GM11168 (cell line): ENCODE results near the gene CRYZL1.

Experiments used
- in situ Hi-C: fragments of 300-500 bp; cut with MboI; formaldehyde crosslinking; loops from one replicate; pipeline ENCODE4 v1.12.0; 2022; ENCODE audit warnings: low sequenced_read_pairs; ENCODE audit not compliant: unreplicated experiment

Gene CRYZL1

DNA sequence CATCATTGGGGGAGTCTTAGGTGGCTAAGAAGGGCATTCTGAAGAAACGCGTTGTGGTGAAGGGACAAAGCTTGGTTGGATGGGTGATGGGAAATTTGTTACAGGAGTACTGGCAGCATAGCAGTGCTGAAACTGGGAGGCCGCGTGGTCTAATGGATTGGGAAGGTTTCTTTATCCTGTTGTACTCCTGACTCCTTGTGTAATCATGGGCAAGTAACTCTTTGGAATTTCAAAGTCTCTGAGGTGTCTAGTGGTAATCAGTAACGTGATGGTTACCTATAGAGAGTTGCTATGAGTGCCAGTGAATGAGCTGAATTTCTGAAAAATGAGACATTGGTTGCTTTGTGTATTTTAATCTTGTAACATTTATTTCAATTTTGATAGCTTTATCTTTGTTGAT is 71.5 kb downstream of the CRYZL1 start:
- in situ Hi-C loops, result no loop called here

GRCh38 chr21:33568448-33568847 is 73.1 kb downstream of the CRYZL1 start:
- in situ Hi-C loops, result no loop called here

DNA sequence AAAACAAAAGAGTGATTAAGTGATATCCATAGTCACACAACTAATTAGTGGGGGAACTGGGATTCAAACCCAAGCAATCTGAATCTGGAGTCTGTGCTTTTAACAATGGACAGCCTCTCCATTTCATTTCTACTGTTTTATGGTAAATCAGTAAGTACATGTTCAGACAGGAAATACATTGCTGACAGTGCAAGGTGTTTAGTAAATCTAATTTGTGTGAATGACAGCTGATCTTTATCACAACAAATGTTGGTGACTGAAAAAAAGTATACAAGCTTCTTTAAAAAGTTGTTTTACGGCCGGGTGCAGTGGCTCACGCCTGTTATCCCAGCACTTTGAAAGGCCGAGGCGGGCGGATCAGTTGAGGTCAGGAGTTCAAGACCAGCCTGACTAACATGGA is 73.6 kb downstream of the CRYZL1 start:
- in situ Hi-C loops, result no loop called here

DNA sequence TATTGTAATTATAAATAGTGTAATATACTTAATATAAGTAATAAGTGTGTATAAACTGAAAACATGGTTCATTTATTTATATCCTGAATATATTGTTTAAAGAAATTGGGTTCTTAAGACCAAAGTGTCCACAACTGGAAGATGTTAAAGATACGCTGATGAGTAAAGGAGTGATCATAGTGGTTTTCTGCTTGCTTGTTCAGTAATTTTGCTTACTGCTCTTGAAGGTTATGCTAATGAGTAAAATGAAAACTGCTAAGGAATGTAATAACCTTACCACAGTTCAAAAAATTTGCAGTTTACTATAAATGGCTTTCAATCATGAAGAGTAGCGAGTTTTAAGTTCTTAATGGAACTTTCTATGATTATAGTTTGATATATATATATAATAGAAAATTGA is 75.0 kb downstream of the CRYZL1 start:
- in situ Hi-C loops, result no loop called here

DNA sequence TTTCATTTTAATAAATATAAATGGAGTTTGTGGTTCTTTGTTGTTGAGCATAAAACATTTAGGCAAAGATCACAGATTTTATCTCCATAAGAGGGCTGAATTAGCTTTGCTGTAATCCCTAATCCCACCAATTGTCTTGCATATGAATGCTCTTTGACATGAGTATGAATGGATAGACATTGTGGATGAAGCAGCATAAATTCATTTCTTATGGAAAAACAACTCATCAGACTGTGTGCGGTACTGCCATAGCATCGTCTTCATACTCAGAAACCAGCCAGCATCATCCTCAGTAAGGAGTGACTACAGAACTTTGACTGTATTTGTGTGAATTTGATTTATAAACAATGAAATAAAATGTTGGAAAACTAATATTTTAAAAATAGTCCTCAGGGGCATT is 79.2 kb downstream of the CRYZL1 start:
- in situ Hi-C loops, result no loop called here

DNA sequence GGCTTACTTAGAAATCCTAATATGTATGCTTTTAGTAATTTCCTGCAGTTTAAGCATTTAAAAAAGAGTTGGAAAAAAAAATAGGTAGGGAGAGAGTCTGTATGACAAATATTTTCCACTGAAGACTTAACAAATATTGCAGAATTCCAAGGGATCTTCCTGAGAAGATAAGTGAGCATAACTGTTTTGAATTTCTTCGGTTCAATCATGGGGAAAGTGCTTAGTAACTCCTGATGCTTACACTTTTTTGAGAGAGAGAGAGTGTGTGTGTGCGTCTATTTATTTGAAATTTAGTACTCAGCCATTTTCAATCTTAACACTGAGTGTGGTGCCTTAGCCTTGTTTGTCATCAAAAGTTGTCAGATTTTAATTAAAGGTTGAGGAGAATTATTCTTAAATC is 80.2 kb downstream of the CRYZL1 start:
- in situ Hi-C loops, result no loop called here

DNA sequence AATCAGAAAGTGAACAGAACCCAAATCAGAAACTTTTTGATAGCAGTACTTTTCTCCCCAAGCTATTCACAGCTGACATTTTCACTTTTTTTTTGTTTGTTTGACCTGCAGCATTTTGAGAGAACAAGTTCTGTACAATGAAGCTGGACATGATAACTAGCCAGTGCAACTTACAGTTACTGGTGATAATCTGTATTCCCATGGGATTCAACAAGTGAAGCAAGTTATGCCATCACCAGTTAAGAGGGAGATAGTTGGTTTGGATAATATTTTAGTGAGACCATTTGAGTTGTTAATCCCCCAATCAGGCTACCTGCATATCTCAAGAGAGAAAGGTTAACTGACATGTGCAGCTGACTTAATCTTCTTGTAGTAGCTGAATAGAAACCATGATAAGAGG is 80.6 kb downstream of the CRYZL1 start:
- in situ Hi-C loops, result no loop called here

DNA sequence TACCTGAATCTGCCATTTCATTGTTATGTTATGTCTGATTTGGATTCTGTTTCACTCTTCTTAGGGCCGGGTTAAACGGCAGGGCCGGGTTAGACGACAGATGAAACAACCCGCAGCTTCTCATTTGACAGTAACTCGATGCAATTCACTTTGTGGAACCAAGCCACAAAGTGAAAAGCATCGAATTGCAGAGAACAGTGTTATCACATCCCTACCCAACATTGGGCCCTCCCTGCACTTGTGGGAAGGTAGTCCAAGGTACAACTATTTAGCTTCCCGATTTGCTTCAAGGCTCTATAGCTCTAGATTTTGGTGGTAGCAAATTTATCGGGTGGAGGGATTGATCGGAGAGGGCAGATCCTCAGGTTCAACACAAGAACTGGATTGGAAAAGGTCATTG is 81.7 kb downstream of the CRYZL1 start:
- in situ Hi-C loops, result no loop called here

- in situ Hi-C loops, result no loop called here
Measured at GRCh38 chr21:33558777-33559421, 82.6 kb downstream of the CRYZL1 start.

DNA sequence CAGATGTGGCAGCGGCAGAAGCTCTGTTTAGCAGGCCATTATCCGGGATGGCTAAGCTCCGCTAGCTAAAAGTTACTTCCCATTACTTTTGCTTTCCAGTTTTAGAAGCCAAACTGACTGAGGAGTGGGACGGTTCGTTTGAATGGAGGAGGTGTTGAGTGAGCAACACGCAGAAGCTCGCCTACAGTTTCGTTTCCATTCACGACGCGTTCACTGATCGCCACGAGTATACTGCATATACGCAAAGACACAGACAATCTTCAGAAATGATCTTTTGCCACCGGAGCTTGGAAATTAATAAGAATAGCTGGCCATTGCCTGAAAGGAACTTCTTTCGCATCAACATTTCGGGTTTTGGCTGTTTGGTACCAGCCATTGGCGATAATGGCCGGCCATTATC is 84.1 kb downstream of the CRYZL1 start:
- in situ Hi-C loops, result no loop called here

DNA sequence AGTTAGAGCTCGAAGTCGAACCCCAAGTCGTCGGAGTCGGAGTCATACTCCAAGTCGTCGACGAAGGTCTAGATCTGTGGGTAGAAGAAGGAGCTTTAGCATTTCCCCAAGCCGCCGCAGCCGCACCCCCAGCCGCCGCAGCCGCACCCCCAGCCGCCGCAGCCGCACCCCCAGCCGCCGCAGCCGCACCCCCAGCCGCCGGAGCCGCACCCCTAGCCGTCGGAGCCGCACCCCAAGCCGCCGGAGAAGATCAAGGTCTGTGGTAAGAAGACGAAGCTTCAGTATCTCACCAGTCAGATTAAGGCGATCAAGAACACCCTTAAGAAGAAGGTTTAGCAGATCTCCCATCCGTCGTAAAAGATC is 86.6 kb downstream of the CRYZL1 start:
- in situ Hi-C loops, result no loop called here

DNA sequence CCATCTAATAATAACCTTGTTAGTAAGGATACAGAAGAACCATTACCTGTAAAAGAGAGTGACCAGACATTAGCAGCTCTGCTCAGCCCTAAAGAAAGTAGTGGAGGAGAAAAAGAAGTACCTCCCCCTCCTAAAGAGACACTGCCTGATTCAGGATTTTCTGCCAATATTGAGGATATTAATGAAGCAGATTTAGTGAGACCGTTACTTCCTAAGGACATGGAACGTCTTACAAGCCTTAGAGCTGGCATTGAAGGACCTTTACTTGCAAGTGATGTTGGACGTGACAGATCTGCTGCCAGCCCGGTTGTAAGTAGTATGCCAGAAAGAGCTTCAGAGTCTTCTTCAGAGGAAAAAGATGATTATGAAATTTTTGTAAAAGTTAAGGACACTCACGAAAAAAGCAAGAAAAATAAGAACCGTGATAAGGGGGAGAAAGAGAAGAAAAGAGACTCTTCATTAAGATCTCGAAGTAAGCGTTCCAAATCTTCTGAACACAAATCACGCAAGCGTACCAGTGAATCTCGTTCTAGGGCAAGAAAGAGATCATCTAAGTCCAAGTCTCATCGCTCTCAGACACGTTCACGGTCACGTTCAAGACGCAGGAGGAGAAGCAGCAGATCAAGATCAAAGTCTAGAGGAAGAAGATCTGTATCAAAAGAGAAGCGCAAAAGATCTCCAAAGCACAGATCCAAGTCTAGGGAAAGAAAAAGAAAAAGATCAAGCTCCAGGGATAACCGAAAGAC is 87.1 kb downstream of the CRYZL1 start:
- in situ Hi-C loops, result no loop called here

- in situ Hi-C loops, result no loop called here
Measured at GRCh38 chr21:33552999-33553598, 88.4 kb downstream of the CRYZL1 start.

DNA sequence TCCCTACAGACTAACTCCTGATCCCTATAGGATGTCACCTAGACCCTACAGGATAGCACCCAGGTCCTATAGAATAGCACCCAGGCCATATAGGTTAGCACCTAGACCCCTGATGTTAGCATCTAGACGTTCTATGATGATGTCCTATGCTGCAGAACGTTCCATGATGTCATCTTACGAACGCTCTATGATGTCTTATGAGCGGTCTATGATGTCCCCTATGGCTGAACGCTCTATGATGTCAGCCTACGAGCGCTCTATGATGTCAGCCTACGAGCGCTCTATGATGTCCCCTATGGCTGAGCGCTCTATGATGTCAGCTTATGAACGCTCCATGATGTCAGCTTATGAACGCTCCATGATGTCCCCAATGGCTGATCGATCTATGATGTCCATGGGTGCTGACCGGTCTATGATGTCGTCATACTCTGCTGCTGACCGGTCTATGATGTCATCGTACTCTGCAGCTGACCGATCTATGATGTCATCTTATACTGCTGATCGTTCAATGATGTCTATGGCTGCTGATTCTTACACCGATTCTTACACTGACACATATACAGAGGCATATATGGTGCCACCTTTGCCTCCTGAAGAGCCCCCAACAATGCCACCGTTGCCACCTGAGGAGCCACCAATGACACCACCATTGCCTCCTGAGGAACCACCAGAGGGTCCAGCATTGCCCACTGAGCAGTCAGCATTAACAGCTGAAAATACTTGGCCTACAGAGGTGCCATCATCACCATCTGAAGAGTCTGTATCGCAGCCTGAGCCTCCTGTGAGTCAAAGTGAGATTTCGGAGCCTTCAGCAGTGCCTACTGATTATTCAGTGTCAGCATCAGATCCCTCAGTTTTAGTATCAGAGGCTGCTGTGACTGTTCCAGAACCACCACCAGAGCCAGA is 89.2 kb downstream of the CRYZL1 start:
- in situ Hi-C loops, result no loop called here

GRCh38 chr21:33551664-33552063 is 89.9 kb downstream of the CRYZL1 start:
- in situ Hi-C loops, result no loop called here

GRCh38 chr21:33550772-33551660 is 90.5 kb downstream of the CRYZL1 start:
- in situ Hi-C loops, result no loop called here

DNA sequence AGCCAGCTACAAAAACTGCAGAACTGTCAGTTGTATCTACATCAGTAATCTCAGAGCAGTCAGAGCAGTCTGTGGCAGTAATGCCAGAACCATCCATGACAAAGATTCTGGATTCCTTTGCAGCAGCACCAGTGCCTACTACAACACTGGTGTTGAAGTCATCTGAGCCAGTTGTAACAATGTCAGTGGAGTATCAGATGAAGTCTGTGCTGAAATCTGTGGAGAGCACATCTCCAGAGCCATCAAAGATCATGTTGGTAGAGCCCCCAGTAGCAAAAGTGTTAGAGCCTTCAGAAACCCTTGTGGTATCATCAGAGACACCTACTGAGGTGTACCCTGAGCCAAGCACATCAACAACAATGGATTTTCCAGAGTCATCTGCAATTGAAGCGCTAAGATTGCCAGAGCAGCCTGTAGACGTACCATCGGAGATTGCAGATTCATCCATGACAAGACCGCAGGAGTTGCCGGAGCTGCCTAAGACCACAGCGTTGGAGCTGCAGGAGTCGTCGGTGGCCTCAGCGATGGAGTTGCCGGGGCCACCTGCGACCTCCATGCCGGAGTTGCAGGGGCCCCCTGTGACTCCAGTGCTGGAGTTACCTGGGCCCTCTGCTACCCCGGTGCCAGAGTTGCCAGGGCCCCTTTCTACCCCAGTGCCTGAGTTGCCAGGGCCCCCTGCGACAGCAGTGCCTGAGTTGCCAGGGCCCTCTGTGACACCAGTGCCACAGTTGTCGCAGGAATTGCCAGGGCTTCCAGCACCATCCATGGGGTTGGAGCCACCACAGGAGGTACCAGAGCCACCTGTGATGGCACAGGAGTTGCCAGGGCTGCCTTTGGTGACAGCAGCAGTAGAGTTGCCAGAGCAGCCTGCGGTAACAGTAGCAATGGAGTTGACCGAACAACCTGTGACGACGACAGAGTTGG is 91.4 kb downstream of the CRYZL1 start:
- in situ Hi-C loops, result no loop called here

- in situ Hi-C loops, result no loop called here
Measured at GRCh38 chr21:33546086-33546485, 95.5 kb downstream of the CRYZL1 start.
